Loucy (cell line): ENCODE measurements around the gene TMEM156.
"Not testable (repeated sequence)": the region's sequence is repeated elsewhere in the genome, so short reads cannot be mapped to it uniquely, and the experiment has no call there.

Experiments
- H2AFZ ChIP-seq: fragments of 200-600 bp; sonication (generic); 2 replicates; pipeline ENCODE4 v1.6.0; 2016; ENCODE audit warnings: antibody characterized with exemption, mild to moderate bottlenecking, low read length, moderate library complexity
- H3F3A ChIP-seq: fragments of 200-600 bp; 2 replicates; pipeline ENCODE4 v1.6.0; 2016; ENCODE audit warnings: antibody characterized with exemption, low read depth, mild to moderate bottlenecking
- H3K27me3 ChIP-seq: fragments of 200-600 bp; sonication (generic); 2 replicates; pipeline ENCODE4 v1.6.1; 2014; ENCODE audit warnings: low read length, mild to moderate bottlenecking; ENCODE audit not compliant: insufficient read depth, poor library complexity, severe bottlenecking
- H3K36me3 ChIP-seq: fragments of 200-600 bp; sonication (generic); 2 replicates; pipeline ENCODE4 v1.6.1; 2016; ENCODE audit warnings: low read length; ENCODE audit not compliant: insufficient read depth
- H3K4me1 ChIP-seq: fragments of 200-600 bp; sonication (generic); 2 replicates; pipeline ENCODE4 v1.5.1; 2014; ENCODE audit warnings: low read length, mild to moderate bottlenecking; ENCODE audit not compliant: insufficient read depth, poor library complexity, severe bottlenecking
- H3K4me2 ChIP-seq: fragments of 200-600 bp; sonication (generic); 2 replicates; pipeline ENCODE4 v1.6.0; 2014; ENCODE audit warnings: antibody characterized with exemption, low read length, low read depth, mild to moderate bottlenecking; ENCODE audit not compliant: poor library complexity, severe bottlenecking
- H3K4me3 ChIP-seq: fragments of 200-600 bp; sonication (generic); 2 replicates; pipeline ENCODE4 v1.5.1; 2014; ENCODE audit warnings: low read length, mild to moderate bottlenecking, mixed read lengths; ENCODE audit not compliant: poor library complexity, severe bottlenecking
- H3K79me2 ChIP-seq: fragments of 200-600 bp; sonication (generic); 2 replicates; pipeline ENCODE4 v1.6.1; 2014; ENCODE audit warnings: low read length; ENCODE audit not compliant: insufficient read depth
- H3K9ac ChIP-seq: fragments of 200-600 bp; sonication (generic); 2 replicates; pipeline ENCODE4 v1.6.0; 2014; ENCODE audit warnings: mild to moderate bottlenecking, low read depth, low read length, moderate library complexity; ENCODE audit not compliant: poor library complexity, severe bottlenecking
- H3K9me2 ChIP-seq: fragments of 200-600 bp; sonication (generic); replicated peaks from 2 replicates; pipeline ENCODE4 v1.6.1; 2016; ENCODE audit warnings: low read depth, low read length, mixed read lengths
- H3K9me3 ChIP-seq: fragments of 200-600 bp; sonication (generic); 2 replicates; pipeline ENCODE4 v1.6.1; 2014; ENCODE audit warnings: mild to moderate bottlenecking, antibody characterized with exemption, low read length, low read depth; ENCODE audit not compliant: insufficient read depth
- H4K20me1 ChIP-seq: fragments of 200-600 bp; sonication (generic); 2 replicates; pipeline ENCODE4 v1.6.0; 2014; ENCODE audit warnings: antibody characterized with exemption, low read length, mild to moderate bottlenecking; ENCODE audit not compliant: insufficient read depth, poor library complexity, severe bottlenecking
- CTCF ChIP-seq: fragments of 200-600 bp; sonication (generic); conservative IDR thresholded peaks from 2 replicates; pipeline ENCODE4 v1.5.1; 2014; ENCODE audit warnings: mild to moderate bottlenecking, antibody characterized with exemption, low read length
- EZH2phosphoT487 ChIP-seq: fragments of 200-600 bp; IDR thresholded peaks from 2 replicates; pipeline ENCODE4 v1.6.1; 2018; ENCODE audit warnings: antibody characterized with exemption, mild to moderate bottlenecking, moderate library complexity, borderline replicate concordance

Gene TMEM156

GRCh38 chr4:38943343-38943742 is 88.9 kb downstream of the TMEM156 start:
- no peaks in the 10 kb centered on the region for H3K79me2 ChIP-seq
- no peak overlapping the region for H3K4me2 ChIP-seq
- H3F3A ChIP-seq = no peaks in the 10 kb centered on the region
- no peak overlapping the region for H2AFZ ChIP-seq
- no peaks in the 10 kb centered on the region for H4K20me1 ChIP-seq
- H3K36me3 ChIP-seq = no peaks in the 10 kb centered on the region
- no peak overlapping the region for H3K9ac ChIP-seq
- H3K9me2 ChIP-seq = no peaks in the 10 kb centered on the region
- H3K9me3 ChIP-seq = no peaks in the 10 kb centered on the region
- H3K27me3 ChIP-seq = no peaks in the 10 kb centered on the region
- H3K4me1 ChIP-seq = peaks cover 1% of the 10 kb centered on the region
- no peak overlapping the region for H3K4me3 ChIP-seq
- TF ChIP-seq CTCF (no peak), EZH2phosphoT487 (no peak)

- H2AFZ ChIP-seq, H3K4me3 ChIP-seq, H3K9ac ChIP-seq, H3K4me2 ChIP-seq, H3K79me2 ChIP-seq, H3F3A ChIP-seq, H3K36me3 ChIP-seq, H3K27me3 ChIP-seq, H3K9me3 ChIP-seq, H3K9me2 ChIP-seq, H4K20me1 ChIP-seq, H3K4me1 ChIP-seq: not testable (repeated sequence)
These were observed 90.3 kb downstream of the TMEM156 start for GRCh38 chr4:38941906-38942305.

- no peak for TF ChIP-seq CTCF
- TF ChIP-seq EZH2phosphoT487 = no peak
- H3K4me2 ChIP-seq = no peak overlapping the region
- H3K36me3 ChIP-seq = no peaks in the 10 kb centered on the region
- no peaks in the 10 kb centered on the region for H3K27me3 ChIP-seq
- H3K9me2 ChIP-seq = no peaks in the 10 kb centered on the region
- H4K20me1 ChIP-seq = no peaks in the 10 kb centered on the region
- no peaks in the 10 kb centered on the region for H3K79me2 ChIP-seq
- no peaks in the 10 kb centered on the region for H3F3A ChIP-seq
- H3K9me3 ChIP-seq = no peaks in the 10 kb centered on the region
- H2AFZ ChIP-seq = 0 out of 2 replicates have a peak overlapping the region, but pooled peaks have one; percentile 20
- H3K9ac ChIP-seq = no peak overlapping the region
- no peaks in the 10 kb centered on the region for H3K4me1 ChIP-seq
- no peak overlapping the region for H3K4me3 ChIP-seq
These were observed 91.7 kb downstream of the TMEM156 start for GRCh38 chr4:38940476-38940875.

- no peaks in the 10 kb centered on the region for H4K20me1 ChIP-seq
- H3F3A ChIP-seq = no peaks in the 10 kb centered on the region
- H3K79me2 ChIP-seq = no peaks in the 10 kb centered on the region
- no peaks in the 10 kb centered on the region for H3K9me2 ChIP-seq
- no peak overlapping the region for H3K4me3 ChIP-seq
- H2AFZ ChIP-seq = no peak overlapping the region
- H3K36me3 ChIP-seq = no peaks in the 10 kb centered on the region
- H3K4me1 ChIP-seq = no peaks in the 10 kb centered on the region
- H3K9ac ChIP-seq = no peak overlapping the region
- H3K4me2 ChIP-seq = no peak overlapping the region
- no peaks in the 10 kb centered on the region for H3K9me3 ChIP-seq
- no peaks in the 10 kb centered on the region for H3K27me3 ChIP-seq
- TF ChIP-seq CTCF (no peak), EZH2phosphoT487 (no peak)
These were observed 93.0 kb downstream of the TMEM156 start for GRCh38 chr4:38939165-38939564.
